ENCODE results near the gene SOCS1. TPM values are rescaled to one million over a fixed set of nuclear protein-coding genes. Genes with fewer than 3 reads are reported as not detected.
"Not testable (repeated sequence)": the region's sequence is repeated elsewhere in the genome, so short reads cannot be mapped to it uniquely, and the experiment has no call there.

The SOCS1 gene
- total and polyA plus RNA-seq, 2 of the 4 experiments (the other 2 are of a cell fraction): 2.0 to 22.0 TPM

- 0 out of 2 replicates have a peak, but pooled peaks cover 2% of the 10 kb centered on the region for H3K4me1 ChIP-seq (ENCODE audit: control insufficient read depth, insufficient read depth, low read length)
- no peaks in the 10 kb centered on the region; the same call in 1 of the 2 replicates for H3K27me3 ChIP-seq (ENCODE audit: control insufficient read depth, insufficient read depth, low read length)
- no peak overlapping the region for H2BK15ac ChIP-seq (ENCODE audit: low read depth, low read length)
- no peak overlapping the region for H2BK120ac ChIP-seq (ENCODE audit: low read depth, low read length)
- POLR2A ChIA-PET (ENCODE audit: unreplicated experiment): no interaction called here
- WGBS, 2 experiments (ENCODE audit: extremely low coverage in 2 of 2, insufficient read length in 1 of 2): 79% methylated on average over 7 of the region's 24 CpGs; no CpG with 5 or more reads in 1 of the 2 experiments
- H3K56ac ChIP-seq (ENCODE audit: extremely low read depth, insufficient read depth, low read length): no peak overlapping the region
- intact Hi-C loops (cut with micrococcal nuclease) (no loop called here), in situ Hi-C loops (cut with MboI; ENCODE audit: low sequenced_read_pairs) (no loop called here), dilution Hi-C loops (cut with HindIII; ENCODE audit: low sequenced_read_pairs, unreplicated experiment) (no loop called here)
- H4K8ac ChIP-seq (ENCODE audit: low read depth in 2 of 2, low read length in 2 of 2): no peak overlapping the region
- no peak overlapping the region for H3K4ac ChIP-seq (ENCODE audit: low read depth, low read length)
- ATAC-seq (ENCODE audit: low read depth) (no peak), DNase-seq (no peak)
- H3K27ac ChIP-seq (ENCODE audit: insufficient read depth, low read length): no peak overlapping the region
- no peak overlapping the region for H4K5ac ChIP-seq (ENCODE audit: low read depth, low read length)
- H3K4me2 ChIP-seq (ENCODE audit: low read depth, low read length): no peak overlapping the region
- H3K23ac ChIP-seq (ENCODE audit: low read depth, low read length): no peak overlapping the region
- no peaks in the 10 kb centered on the region; the same call in 1 of the 2 replicates for H3K9me3 ChIP-seq (ENCODE audit: control insufficient read depth, insufficient read depth, low read length)
- H3K9me1 ChIP-seq (ENCODE audit: insufficient read depth, low read length): no peaks in the 10 kb centered on the region
- H3K36me3 ChIP-seq (ENCODE audit: control insufficient read depth, insufficient read depth, low read length): no peaks in the 10 kb centered on the region
- BruUV-seq (replicated peaks): no TSS peak
- no peak overlapping the region for H2AFZ ChIP-seq (replicated peaks; ENCODE audit: low read length, poor library complexity)
- H3K4me3 ChIP-seq (ENCODE audit: insufficient read depth, low read depth, low read length): no peak overlapping the region
- H2BK5ac ChIP-seq (ENCODE audit: low read depth, low read length, poor library complexity, severe bottlenecking): no peak overlapping the region
- no peaks in the 10 kb centered on the region for H3K79me1 ChIP-seq (ENCODE audit: low read depth in 1 of 2, low read length in 2 of 2)
- H4K91ac ChIP-seq (ENCODE audit: insufficient read depth, low read depth, low read length): no peak overlapping the region
- no peak overlapping the region for H2AK9ac ChIP-seq (replicated peaks; ENCODE audit: low read depth, low read length, poor library complexity)
- CTCF ChIA-PET: no interaction called here
- no peaks in the 10 kb centered on the region for H4K20me1 ChIP-seq (ENCODE audit: insufficient read depth, low read length)
- no peak overlapping the region for H2BK20ac ChIP-seq (ENCODE audit: low read depth, low read length)
- no peak overlapping the region for H3K9ac ChIP-seq (ENCODE audit: low read depth, low read length)
- TF ChIP-seq USF2 (IDR thresholded peaks at IDR 0.05; ENCODE audit: low read depth, low read length) (no peak), RAD21 (IDR thresholded peaks at IDR 0.05; ENCODE audit: low read length) (no peak), MXI1 (IDR thresholded peaks at IDR 0.05; ENCODE audit: borderline replicate concordance, low read depth, low read length) (no peak)
- no peak overlapping the region for H3K14ac ChIP-seq (replicated peaks; ENCODE audit: low read depth, low read length)
- no peak overlapping the region for H3K18ac ChIP-seq (ENCODE audit: low read depth, low read length)
- no peak overlapping the region for H2AK5ac ChIP-seq (ENCODE audit: low read depth, low read length)
These were observed 31.7 kb downstream of the SOCS1 start for GRCh38 chr16:11224096-11224893.

GRCh38 chr16:11220507-11220906 lies 35.5 kb downstream of the SOCS1 start:
- H4K91ac ChIP-seq (ENCODE audit: insufficient read depth, low read depth, low read length); H3K18ac ChIP-seq (ENCODE audit: low read depth, low read length); H4K5ac ChIP-seq (ENCODE audit: low read depth, low read length); H2AK9ac ChIP-seq (replicated peaks; ENCODE audit: low read depth, low read length, poor library complexity); H3K27me3 ChIP-seq (ENCODE audit: control insufficient read depth, insufficient read depth, low read length); H3K4me2 ChIP-seq (ENCODE audit: low read depth, low read length); H3K79me1 ChIP-seq (ENCODE audit: low read depth in 1 of 2, low read length in 2 of 2); H3K4ac ChIP-seq (ENCODE audit: low read depth, low read length); DNase-seq; H2BK15ac ChIP-seq (ENCODE audit: low read depth, low read length); H4K20me1 ChIP-seq (ENCODE audit: insufficient read depth, low read length); H3K9me1 ChIP-seq (ENCODE audit: insufficient read depth, low read length); H2AK5ac ChIP-seq (ENCODE audit: low read depth, low read length); H4K8ac ChIP-seq (ENCODE audit: low read depth in 2 of 2, low read length in 2 of 2); H3K56ac ChIP-seq (ENCODE audit: extremely low read depth, insufficient read depth, low read length); intact Hi-C loops (cut with micrococcal nuclease); H3K27ac ChIP-seq (ENCODE audit: insufficient read depth, low read length); H3K4me1 ChIP-seq (ENCODE audit: control insufficient read depth, insufficient read depth, low read length); H2BK120ac ChIP-seq (ENCODE audit: low read depth, low read length); in situ Hi-C loops (cut with MboI; ENCODE audit: low sequenced_read_pairs); H2AFZ ChIP-seq (replicated peaks; ENCODE audit: low read length, poor library complexity); H3K14ac ChIP-seq (replicated peaks; ENCODE audit: low read depth, low read length); H2BK5ac ChIP-seq (ENCODE audit: low read depth, low read length, poor library complexity, severe bottlenecking); H3K23ac ChIP-seq (ENCODE audit: low read depth, low read length); H2BK20ac ChIP-seq (ENCODE audit: low read depth, low read length); H3K9ac ChIP-seq (ENCODE audit: low read depth, low read length); ATAC-seq (ENCODE audit: low read depth); BruUV-seq (replicated peaks); H3K4me3 ChIP-seq (ENCODE audit: insufficient read depth, low read depth, low read length); dilution Hi-C loops (cut with HindIII; ENCODE audit: low sequenced_read_pairs, unreplicated experiment); H3K36me3 ChIP-seq (ENCODE audit: control insufficient read depth, insufficient read depth, low read length): not testable (repeated sequence)
- CTCF ChIA-PET: interaction anchor here (0.5 kb wide), 1 partner anchor 125 kb away, joined by 3 read pairs; no protein-coding TSS in a partner anchor
- POLR2A ChIA-PET (ENCODE audit: unreplicated experiment): interaction anchor here (0.7 kb wide), 1 partner anchor 22 kb away, joined by 4 read pairs; no protein-coding TSS in a partner anchor
- no CpG with 5 or more reads among the region's 2 CpGs for WGBS, 2 experiments (ENCODE audit: extremely low coverage in 2 of 2, insufficient read length in 1 of 2)
- peaks cover 23% of the 10 kb centered on the region for H3K9me3 ChIP-seq (ENCODE audit: control insufficient read depth, insufficient read depth, low read length)

All from IMR-90 (cell line).